HepG2 (cell line): ENCODE data around the gene SLC6A6. TPM values are rescaled to one million over a fixed set of nuclear protein-coding genes. Genes with fewer than 3 reads are reported as not detected.

Experiments
- AKAP8 ChIP-seq: sonication (generic); formaldehyde crosslinking; IDR thresholded peaks from 2 replicates; pipeline ENCODE4 v1.5.1; 2020; ENCODE audit warnings: mild to moderate bottlenecking, missing genetic modification reagents
- BCLAF1 ChIP-seq: fragments of 450-650 bp; IDR thresholded peaks from 2 replicates; pipeline ENCODE4 v1.6.1; 2017; ENCODE audit warnings: mild to moderate bottlenecking
- MEF2D ChIP-seq: sonication (generic); formaldehyde crosslinking; IDR thresholded peaks from 2 replicates; pipeline ENCODE4 v1.5.1; 2020; ENCODE audit warnings: mild to moderate bottlenecking, missing genetic modification reagents
- MIER2 ChIP-seq: IDR thresholded peaks from 2 replicates; pipeline ENCODE4 v1.6.1; 2016; ENCODE audit warnings: missing biosample characterization, missing genetic modification reagents
- RFXANK ChIP-seq: IDR thresholded peaks from 2 replicates; pipeline ENCODE4 v1.6.1; 2016
- SMYD3 ChIP-seq: sonication (generic); formaldehyde crosslinking; IDR thresholded peaks from 2 replicates; pipeline ENCODE4 v1.8.1; 2023; ENCODE audit warnings: mild to moderate bottlenecking, missing genetic modification reagents
- SNAPC2 ChIP-seq: sonication (generic); formaldehyde crosslinking; IDR thresholded peaks from 2 replicates; pipeline ENCODE4 v1.8.1; 2022; ENCODE audit warnings: mild to moderate bottlenecking, missing genetic modification reagents
- SOX13 ChIP-seq, 3 experiments: fragments of 450-650 bp in 1 of 3; sonication (generic) in 1 of 3; formaldehyde crosslinking in 1 of 3; IDR thresholded peaks in 2 of 3; conservative IDR thresholded peaks in 1 of 3; 2 replicates each; pipeline versions ENCODE4 v1.5.0 to v1.6.1; 2016 to 2020; ENCODE audit warnings: antibody characterized with exemption in 1 of 3, mild to moderate bottlenecking in 1 of 3, missing compliant biosample characterization in 1 of 3, missing genetic modification reagents in 1 of 3, moderate library complexity in 1 of 3
- TERF1 ChIP-seq: sonication (generic); formaldehyde crosslinking; IDR thresholded peaks from 2 replicates; pipeline ENCODE4 v1.8.0; 2022; ENCODE audit warnings: mild to moderate bottlenecking, missing genetic modification reagents, moderate library complexity
- TP53 ChIP-seq: sonication (generic); formaldehyde crosslinking; conservative IDR thresholded peaks from 2 replicates; pipeline ENCODE4 v1.4.0; 2020; ENCODE audit warnings: missing genetic modification reagents
- TRAFD1 ChIP-seq: sonication (generic); formaldehyde crosslinking; IDR thresholded peaks from 2 replicates; pipeline ENCODE4 v1.5.1; 2020; ENCODE audit warnings: missing genetic modification reagents, mild to moderate bottlenecking, borderline replicate concordance
- TRIM24 ChIP-seq: sonication (generic); formaldehyde crosslinking; IDR thresholded peaks from 2 replicates; pipeline ENCODE4 v1.8.0; 2022; ENCODE audit warnings: mild to moderate bottlenecking, missing genetic modification reagents
- XBP1 ChIP-seq: sonication (generic); formaldehyde crosslinking; IDR thresholded peaks from 2 replicates; pipeline ENCODE4 v1.5.0; 2020; ENCODE audit warnings: missing genetic modification reagents
- ZBTB34 ChIP-seq: sonication (generic); formaldehyde crosslinking; IDR thresholded peaks from 2 replicates; pipeline ENCODE4 v1.8.0; 2022; ENCODE audit warnings: mild to moderate bottlenecking, missing genetic modification reagents
- ZBTB4 ChIP-seq: sonication (generic); formaldehyde crosslinking; IDR thresholded peaks from 2 replicates; pipeline ENCODE4 v1.4.0; 2020; ENCODE audit warnings: missing genetic modification reagents, mild to moderate bottlenecking, borderline replicate concordance
- ZNF12 ChIP-seq: sonication (generic); formaldehyde crosslinking; IDR thresholded peaks from 2 replicates; pipeline ENCODE4 v1.5.0; 2020; ENCODE audit warnings: missing genetic modification reagents
- ZNF317 ChIP-seq: sonication (generic); formaldehyde crosslinking; IDR thresholded peaks from 2 replicates; pipeline ENCODE4 v1.5.0; 2020; ENCODE audit warnings: mild to moderate bottlenecking, missing genetic modification reagents
- ZNF589 ChIP-seq: sonication (generic); formaldehyde crosslinking; conservative IDR thresholded peaks from 2 replicates; pipeline ENCODE4 v1.8.0; 2022; ENCODE audit warnings: mild to moderate bottlenecking, moderate library complexity, missing genetic modification reagents
- ZNF709 ChIP-seq: sonication (generic); formaldehyde crosslinking; IDR thresholded peaks from 2 replicates; pipeline ENCODE4 v1.5.0; 2020; ENCODE audit warnings: mild to moderate bottlenecking, missing genetic modification reagents
- ZSCAN12 ChIP-seq: sonication (generic); formaldehyde crosslinking; IDR thresholded peaks from 2 replicates; pipeline ENCODE4 v1.9.0; 2021; ENCODE audit warnings: mild to moderate bottlenecking, missing genetic modification reagents
- polyA plus RNA-seq, 8 experiments: library from polyadenylated mRNA; depleted of rRNA in 3 of 8; stranded (reverse) in 7 of 8; unstranded in 1 of 8; fragments of >200 nt; fragmentation: Illumina TruSeq in 4 of 8; extraction: Trizol in 4 of 8; gene quantifications; 2 replicates each; pipeline versions ENCODE4 v1.2.1 to v1.2.3, GENCODE V29; 2011 to 2016; ENCODE audit warnings: low read depth in 4 of 8, missing spikeins in 1 of 8, mixed read lengths in 1 of 8; ENCODE audit not compliant: insufficient read depth in 1 of 8
- total RNA-seq, 5 experiments: library from RNA; depleted of rRNA; stranded (reverse); fragments of >200 nt; fragmentation: Illumina TruSeq; extraction: Trizol; gene quantifications; 2 replicates each; pipeline ENCODE4 v1.2.3, GENCODE V29; 2016; ENCODE audit warnings: low read depth in 1 of 5

The SLC6A6 gene
- total and polyA plus RNA-seq, 2 of the 13 experiments (the other 11 are each of a cell fraction or from before 2014, with no cell fraction given), result 14.1 to 20.7 TPM

- TF ChIP-seq TRIM24 (CRISPR knock-in tag) (no peak), MEF2D (CRISPR knock-in tag) (no peak), ZBTB4 (CRISPR knock-in tag) (no peak), ZSCAN12 (no peak), RFXANK (CRISPR knock-in tag) (no peak), XBP1 (no peak), ZNF317 (no peak), ZNF709 (no peak), TP53 (CRISPR knock-in tag) (no peak), TERF1 (CRISPR knock-in tag) (no peak), SNAPC2 (no peak), BCLAF1 (no peak), MIER2 (CRISPR knock-in tag) (no peak), ZNF589 (CRISPR knock-in tag) (no peak), TRAFD1 (CRISPR knock-in tag) (no peak), AKAP8 (no peak), ZBTB34 (CRISPR knock-in tag) (no peak), ZNF12 (CRISPR knock-in tag) (peak; percentile 44; the same call in 1 of the 2 replicates), SMYD3 (CRISPR knock-in tag) (no peak), SOX13 (IDR thresholded peaks at IDR 0.05) (no peak), SOX13 (CRISPR knock-in tag; conservative IDR thresholded peaks at IDR 0.05 in 1 of 2, IDR thresholded peaks at IDR 0.05 in 1 of 2) (peak in 1 of 2 experiments; percentile 74; a peak in 1 of 4 replicates)
Measured at GRCh38 chr3:14423197-14423743, 20.9 kb downstream of the SLC6A6 start (continued).
